GM18499 (cell line): ENCODE data around the gene FAM219B.

Experiments
- ATAC-seq: cut with Tn5 transposase; IDR thresholded peaks from one replicate; pipeline ENCODE4 v1.9.1; 2021; ENCODE audit warnings: moderate number of reproducible peaks; ENCODE audit not compliant: insufficient read depth, unreplicated experiment

The FAM219B gene

DNA sequence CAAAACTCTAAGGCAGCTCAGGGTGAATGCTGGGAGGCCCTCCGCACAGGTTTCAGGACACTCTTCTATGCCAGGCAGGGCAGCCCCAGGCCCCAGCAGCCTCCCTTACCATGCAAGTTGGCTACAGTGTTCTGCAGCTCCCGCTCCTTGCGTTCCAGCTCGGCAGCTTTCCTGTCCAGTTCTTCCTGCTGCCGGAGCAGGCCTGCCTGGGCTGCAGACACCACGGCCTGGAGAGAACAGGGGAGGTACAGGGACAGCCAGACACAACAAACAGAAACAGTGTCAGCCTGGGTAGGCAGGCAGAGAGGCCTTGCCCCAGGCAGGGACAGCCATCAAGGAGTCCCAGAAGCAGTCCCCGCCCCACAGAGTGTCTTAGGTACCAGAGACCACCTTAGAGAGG is 54.7 kb downstream of the FAM219B start:
- no peak for ATAC-seq

DNA sequence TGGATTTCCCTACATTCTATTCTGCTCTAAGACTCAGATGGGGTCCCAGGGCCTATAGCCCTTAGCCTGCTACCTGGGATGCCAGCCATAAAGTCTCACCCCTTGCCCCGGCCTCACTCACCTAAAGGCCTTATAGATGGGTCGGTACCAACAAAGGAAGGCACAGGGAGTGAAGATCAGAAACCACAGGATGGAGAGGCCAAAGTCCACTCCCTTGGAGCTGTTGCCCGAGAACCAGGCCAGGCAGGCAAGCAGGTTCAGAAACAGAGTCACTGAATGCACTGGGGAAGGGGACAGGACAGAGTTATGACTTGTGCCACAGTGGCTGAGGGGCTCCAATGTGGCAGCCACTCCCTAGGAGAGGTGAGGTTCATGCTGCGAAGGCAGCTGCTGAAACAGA is 56.3 kb downstream of the FAM219B start:
- no peak for ATAC-seq
